ENCODE data around the gene SLC28A2. TPM values are rescaled to one million over a fixed set of nuclear protein-coding genes. Genes with fewer than 3 reads are reported as not detected.

Gene SLC28A2
- total and polyA plus RNA-seq, 9 of the 15 experiments (the other 6 are each of a cell fraction or from before 2014, with no cell fraction given): 0.03 to 0.04 TPM; not detected in 7

- Histone ChIP-seq H3K27ac (ENCODE audit: extremely low read depth, low read depth, low read length) (no peak overlapping the region), H3K4me1 (replicated peaks in 1 of 2; ENCODE audit: control insufficient read depth in 2 of 2, insufficient read depth in 2 of 2, low read length in 2 of 2) (no peaks in the 10 kb centered on the region), H2AFZ (ENCODE audit: low read depth, low read length) (no peak overlapping the region), H4K20me1 (replicated peaks; ENCODE audit: control insufficient read depth, insufficient read depth, low read length) (no peaks in the 10 kb centered on the region), H3K9ac (ENCODE audit: insufficient read depth in 1 of 2, low read depth in 2 of 2, low read length in 2 of 2) (no peak overlapping the region), H3K79me2 (ENCODE audit: control insufficient read depth, insufficient read depth, low read length) (no peaks in the 10 kb centered on the region), H3K4me3 (no peak overlapping the region), H3K36me3 (ENCODE audit: control insufficient read depth, insufficient read depth, low read length) (no peaks in the 10 kb centered on the region), H3K9me1 (ENCODE audit: control insufficient read depth, insufficient read depth, low read length) (no peaks in the 10 kb centered on the region), H3K27me3 (ENCODE audit: control insufficient read depth in 2 of 2, insufficient read depth in 2 of 2, low read length in 2 of 2) (no peaks in the 10 kb centered on the region; a peak in 1 of 5 replicates), H3K4me2 (ENCODE audit: insufficient read depth, low read length) (no peak overlapping the region), H3K9me3 (replicated peaks; ENCODE audit: control insufficient read depth, insufficient read depth, low read depth, low read length) (no peaks in the 10 kb centered on the region)
- FAIRE-seq (no peak), ATAC-seq (no peak), DNase-seq (ENCODE audit: extremely low read depth in 1 of 4, low spot score in 3 of 4) (no peak)
- no peak for TF ChIP-seq MECOM (CRISPR knock-in tag; IDR thresholded peaks at IDR 0.05)
- no peak for TF ChIP-seq ZNF140 (CRISPR knock-in tag; IDR thresholded peaks at IDR 0.05)
- TF ChIP-seq BHLHE40 (IDR thresholded peaks at IDR 0.05; ENCODE audit: low read length): no peak
- no peak for TF ChIP-seq KHSRP (IDR thresholded peaks at IDR 0.05)
- TF ChIP-seq, protein P1, sequence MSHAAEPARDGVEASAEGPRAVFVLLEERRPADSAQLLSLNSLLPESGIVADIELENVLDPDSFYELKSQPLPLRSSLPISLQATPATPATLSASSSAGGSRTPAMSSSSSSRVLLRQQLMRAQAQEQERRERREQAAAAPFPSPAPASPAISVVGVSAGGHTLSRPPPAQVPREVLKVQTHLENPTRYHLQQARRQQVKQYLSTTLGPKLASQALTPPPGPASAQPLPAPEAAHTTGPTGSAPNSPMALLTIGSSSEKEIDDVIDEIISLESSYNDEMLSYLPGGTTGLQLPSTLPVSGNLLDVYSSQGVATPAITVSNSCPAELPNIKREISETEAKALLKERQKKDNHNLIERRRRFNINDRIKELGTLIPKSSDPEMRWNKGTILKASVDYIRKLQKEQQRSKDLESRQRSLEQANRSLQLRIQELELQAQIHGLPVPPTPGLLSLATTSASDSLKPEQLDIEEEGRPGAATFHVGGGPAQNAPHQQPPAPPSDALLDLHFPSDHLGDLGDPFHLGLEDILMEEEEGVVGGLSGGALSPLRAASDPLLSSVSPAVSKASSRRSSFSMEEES (CRISPR knock-in tag; IDR thresholded peaks at IDR 0.05): no peak
- no peak for TF ChIP-seq NFRKB (IDR thresholded peaks at IDR 0.05; ENCODE audit: low read depth)
- BruUV-seq (replicated peaks): no TSS peak
- POLR2A ChIA-PET: no interaction called here
- intact Hi-C loops (cut with micrococcal nuclease) (no loop called here), in situ Hi-C loops (cut with MboI) (no loop called here)
- CTCF ChIA-PET (ENCODE audit: low intra/inter-chr PET ratio): no interaction called here
- 0% methylated on average over 2 of the region's 2 CpGs for WGBS (ENCODE audit: insufficient coverage, low coverage, missing lambda C conversion rate)
Observed at GRCh38 chr15:45259796-45260195, 7.8 kb downstream of the SLC28A2 start.
